ENCODE results near the gene METTL22.

GRCh38 chr16:8696880-8697279, 75.4 kb downstream of the METTL22 start:
- TF ChIP-seq CTCF (IDR thresholded peaks at IDR 0.05; ENCODE audit: insufficient read depth, low read length) (no peak), GABPA (IDR thresholded peaks at IDR 0.05; ENCODE audit: low read depth) (no peak), POLR2AphosphoS5 (IDR thresholded peaks at IDR 0.05; ENCODE audit: low read depth) (no peak)
